Measurements from ENCODE around the gene TBC1D9. TPM values are rescaled to one million over a fixed set of nuclear protein-coding genes. Genes with fewer than 3 reads are reported as not detected.

The TBC1D9 gene
- total and polyA plus RNA-seq, 4 donors: 9.0 to 52.6 (median 24.5) TPM

- DNase-seq (no peak), ATAC-seq (ENCODE audit: insufficient read depth, low FRiP score) (no peak)
- TF ChIP-seq CTCF (IDR thresholded peaks at IDR 0.05; ENCODE audit: control extremely low read depth, extremely low read depth): no peak
- Histone ChIP-seq H3K4me1 (ENCODE audit: control insufficient read depth in 5 of 5, insufficient read depth in 5 of 5, low read length in 5 of 5) (peaks cover 0 to 2% (median 0%) of the 10 kb centered on the region in 5 donors), H3K9ac (ENCODE audit: insufficient read depth in 1 of 2, low read length in 2 of 2) (no peak overlapping the region), H3K4me3 (no peak overlapping the region), H3K36me3 (ENCODE audit: control insufficient read depth in 4 of 4, insufficient read depth in 4 of 4, low read length in 4 of 4) (peaks cover 0 to 6% (median 3%) of the 10 kb centered on the region in 4 donors), H3K27me3 (ENCODE audit: control insufficient read depth in 3 of 3, insufficient read depth in 3 of 3, low read length in 2 of 3) (no peaks in the 10 kb centered on the region), H3K9me3 (ENCODE audit: control insufficient read depth in 4 of 4, insufficient read depth in 3 of 4, low read length in 3 of 4) (peaks cover 0 to 2% (median 0%) of the 10 kb centered on the region in 4 donors), H3K27ac (ENCODE audit: low read depth in 1 of 2, low read length in 1 of 2) (no peak overlapping the region)
Observed at GRCh38 chr4:140684314-140684713, 71.9 kb downstream of the TBC1D9 start.

DNA sequence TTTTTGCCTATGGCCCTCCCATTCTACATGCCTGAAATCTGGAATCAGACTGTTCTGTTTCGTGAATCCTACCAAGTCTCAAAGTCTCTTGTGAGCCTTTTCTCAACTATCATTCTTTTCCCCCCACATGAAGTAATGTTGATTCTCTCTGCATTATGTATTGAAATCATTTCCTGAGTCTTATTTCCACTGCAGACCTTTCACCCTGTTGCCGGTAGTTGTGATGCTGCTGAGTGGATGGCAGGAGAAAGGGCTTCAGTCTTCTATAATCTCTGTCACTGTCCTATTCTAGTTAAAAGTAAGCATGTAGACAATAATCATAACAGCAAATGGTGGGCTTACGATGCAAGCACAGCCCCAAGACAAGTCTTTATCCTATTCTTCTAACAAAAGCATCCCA lies 75.0 kb downstream of the TBC1D9 start:
- Histone ChIP-seq H3K27me3 (ENCODE audit: control insufficient read depth in 3 of 3, insufficient read depth in 3 of 3, low read length in 2 of 3) (no peaks in the 10 kb centered on the region), H3K4me3 (no peak overlapping the region), H3K36me3 (ENCODE audit: control insufficient read depth in 4 of 4, insufficient read depth in 4 of 4, low read length in 4 of 4) (peaks cover 4 to 21% (median 19%) of the 10 kb centered on the region in 4 donors), H3K9me3 (ENCODE audit: control insufficient read depth in 4 of 4, insufficient read depth in 3 of 4, low read length in 3 of 4) (peaks cover 0 to 2% (median 0%) of the 10 kb centered on the region in 4 donors), H3K4me1 (ENCODE audit: control insufficient read depth in 5 of 5, insufficient read depth in 5 of 5, low read length in 5 of 5) (no peaks in the 10 kb centered on the region), H3K27ac (ENCODE audit: low read depth in 1 of 2, low read length in 1 of 2) (no peak overlapping the region), H3K9ac (ENCODE audit: insufficient read depth in 1 of 2, low read length in 2 of 2) (no peak overlapping the region)
- DNase-seq (no peak), ATAC-seq (ENCODE audit: insufficient read depth, low FRiP score) (no peak)
- WGBS, 2 donors: 86 to 89% methylated on average over 3 of the region's 3 CpGs
- no peak for TF ChIP-seq CTCF (IDR thresholded peaks at IDR 0.05; ENCODE audit: control extremely low read depth, extremely low read depth)

GRCh38 chr4:140680686-140681085 lies 75.5 kb downstream of the TBC1D9 start:
- TF ChIP-seq CTCF (IDR thresholded peaks at IDR 0.05; ENCODE audit: control extremely low read depth, extremely low read depth): no peak
- Histone ChIP-seq H3K9ac (ENCODE audit: insufficient read depth in 1 of 2, low read length in 2 of 2) (no peak overlapping the region), H3K4me1 (ENCODE audit: control insufficient read depth in 5 of 5, insufficient read depth in 5 of 5, low read length in 5 of 5) (no peaks in the 10 kb centered on the region), H3K27ac (ENCODE audit: low read depth in 1 of 2, low read length in 1 of 2) (no peak overlapping the region), H3K9me3 (ENCODE audit: control insufficient read depth in 4 of 4, insufficient read depth in 3 of 4, low read length in 3 of 4) (peaks cover 0 to 2% (median 0%) of the 10 kb centered on the region in 4 donors), H3K27me3 (ENCODE audit: control insufficient read depth in 3 of 3, insufficient read depth in 3 of 3, low read length in 2 of 3) (no peaks in the 10 kb centered on the region), H3K36me3 (ENCODE audit: control insufficient read depth in 4 of 4, insufficient read depth in 4 of 4, low read length in 4 of 4) (peaks cover 6 to 24% (median 21%) of the 10 kb centered on the region in 4 donors), H3K4me3 (no peak overlapping the region)
- DNase-seq (no peak), ATAC-seq (ENCODE audit: insufficient read depth, low FRiP score) (no peak)
- WGBS, 2 donors: 98 to 100% methylated on average over 1 of the region's 1 CpG

- H3K9me3 ChIP-seq (ENCODE audit: control insufficient read depth in 4 of 4, insufficient read depth in 3 of 4, low read length in 3 of 4): peaks cover 0 to 2% (median 0%) of the 10 kb centered on the region in 4 donors
- no peak for DNase-seq
- no peak for ATAC-seq (ENCODE audit: insufficient read depth, low FRiP score)
- TF ChIP-seq CTCF (IDR thresholded peaks at IDR 0.05; ENCODE audit: control extremely low read depth, extremely low read depth): no peak
- H3K9ac ChIP-seq (ENCODE audit: insufficient read depth in 1 of 2, low read length in 2 of 2): no peak overlapping the region
- no peak overlapping the region for H3K27ac ChIP-seq (ENCODE audit: low read depth in 1 of 2, low read length in 1 of 2)
- 54 to 72% methylated on average over 3 of the region's 3 CpGs for WGBS, 2 donors
- no peak overlapping the region for H3K4me3 ChIP-seq
- no peaks in the 10 kb centered on the region for H3K4me1 ChIP-seq (ENCODE audit: control insufficient read depth in 5 of 5, insufficient read depth in 5 of 5, low read length in 5 of 5)
- H3K27me3 ChIP-seq (ENCODE audit: control insufficient read depth in 3 of 3, insufficient read depth in 3 of 3, low read length in 2 of 3): no peaks in the 10 kb centered on the region
- H3K36me3 ChIP-seq (ENCODE audit: control insufficient read depth in 4 of 4, insufficient read depth in 4 of 4, low read length in 4 of 4): peaks cover 6 to 24% (median 23%) of the 10 kb centered on the region in 4 donors
Observed at GRCh38 chr4:140679576-140679975, 76.6 kb downstream of the TBC1D9 start.
